ENCODE data around the gene SECISBP2.
A peak's percentile ranks its signal among the peaks of the same experiment; 100 is the strongest.

The SECISBP2 gene

GRCh38 chr9:89376741-89377351 lies 58.5 kb downstream of the SECISBP2 start:
- intact Hi-C loops (cut with DNase I): no loop called here
- DNase-seq: peak in 1 of 10 donors; percentile 70

- intact Hi-C loops (cut with DNase I): no loop called here
- DNase-seq: peak in 1 of 10 donors; percentile 69
Observed at GRCh38 chr9:89377411-89377810, 59.1 kb downstream of the SECISBP2 start.

GRCh38 chr9:89378541-89378940 lies 60.2 kb downstream of the SECISBP2 start:
- intact Hi-C loops (cut with DNase I): no loop called here
- peak in 1 of 10 donors; percentile 61 for DNase-seq

GRCh38 chr9:89379031-89379430 lies 60.7 kb downstream of the SECISBP2 start:
- DNase-seq: peak in 1 of 10 donors; percentile 49

GRCh38 chr9:89379508-89380115 lies 61.3 kb downstream of the SECISBP2 start:
- peak in 1 of 10 donors; percentile 48 for DNase-seq
- intact Hi-C loops (cut with DNase I): no loop called here

More at GRCh38 chr9:89379031-89379430, 60.7 kb downstream of the SECISBP2 start:
- intact Hi-C loops (cut with DNase I): no loop called here

GRCh38 chr9:89380437-89381307 lies 62.4 kb downstream of the SECISBP2 start:
- DNase-seq: peak in 1 of 10 donors; percentile 69
- intact Hi-C loops (cut with DNase I): no loop called here

GRCh38 chr9:89381308-89381609 lies 63.0 kb downstream of the SECISBP2 start:
- DNase-seq: no peak
- intact Hi-C loops (cut with DNase I): no loop called here

GRCh38 chr9:89382026-89382986 lies 64.0 kb downstream of the SECISBP2 start:
- intact Hi-C loops (cut with DNase I): no loop called here
- peak in 2 of 10 donors; percentile 69 to 80 for DNase-seq

- DNase-seq: peak in 1 of 10 donors; percentile 82
Observed at GRCh38 chr9:89383030-89383720, 64.9 kb downstream of the SECISBP2 start.

GRCh38 chr9:89383721-89384300 lies 65.5 kb downstream of the SECISBP2 start:
- intact Hi-C loops (cut with DNase I): no loop called here
- peak in 2 of 10 donors; percentile 61 to 79 for DNase-seq

More at GRCh38 chr9:89383030-89383720, 64.9 kb downstream of the SECISBP2 start:
- intact Hi-C loops (cut with DNase I): no loop called here

GRCh38 chr9:89384783-89385182 lies 66.5 kb downstream of the SECISBP2 start:
- intact Hi-C loops (cut with DNase I): loop anchor here (5.0 kb wide), 1 partner anchor 168 kb away; no protein-coding TSS in a partner anchor
- DNase-seq: peak in 1 of 10 donors; percentile 81

- peak in 1 of 10 donors; percentile 63 for DNase-seq
- intact Hi-C loops (cut with DNase I): loop anchor here (5.0 kb wide), 1 partner anchor 166 kb away; no protein-coding TSS in a partner anchor
Observed at GRCh38 chr9:89386206-89386605, 67.9 kb downstream of the SECISBP2 start.

- peak in 1 of 10 donors; percentile 88 for DNase-seq
Observed at GRCh38 chr9:89386797-89387196, 68.5 kb downstream of the SECISBP2 start.

GRCh38 chr9:89387197-89387849 lies 69.0 kb downstream of the SECISBP2 start:
- intact Hi-C loops (cut with DNase I): loop anchor here (5.0 kb wide), 1 partner anchor 165 kb away; no protein-coding TSS in a partner anchor
- DNase-seq: peak in 1 of 10 donors; percentile 85

More at GRCh38 chr9:89386797-89387196, 68.5 kb downstream of the SECISBP2 start:
- intact Hi-C loops (cut with DNase I): loop anchor here (5.0 kb wide), 1 partner anchor 166 kb away; no protein-coding TSS in a partner anchor

- intact Hi-C loops (cut with DNase I): loop anchor here (5.0 kb wide), 1 partner anchor 164 kb away; no protein-coding TSS in a partner anchor
Observed at GRCh38 chr9:89388084-89388867, 70.0 kb downstream of the SECISBP2 start.

GRCh38 chr9:89388868-89389177 lies 70.5 kb downstream of the SECISBP2 start:
- intact Hi-C loops (cut with DNase I): loop anchor here (5.0 kb wide), 1 partner anchor 163 kb away; no protein-coding TSS in a partner anchor
- peak in 1 of 10 donors; percentile 85 for DNase-seq

More at GRCh38 chr9:89388084-89388867, 70.0 kb downstream of the SECISBP2 start:
- peak in 1 of 10 donors; percentile 83 for DNase-seq

- intact Hi-C loops (cut with DNase I): no loop called here
- no peak for DNase-seq
Observed at GRCh38 chr9:89390068-89390555, 71.8 kb downstream of the SECISBP2 start.
